Astrocyte (in vitro differentiated cells and primary cell): ENCODE measurements around the gene CPA1.

Experiments used
- CTCF ChIP-seq: IDR thresholded peaks from 2 replicates; pipeline ENCODE4 v1.5.1; 2011; ENCODE audit warnings: low read depth, mild to moderate bottlenecking, inconsistent platforms, low read length, moderate library complexity; ENCODE audit not compliant: insufficient read depth
- EZH2 ChIP-seq: IDR thresholded peaks from 2 replicates; pipeline ENCODE4 v1.6.1; 2012; ENCODE audit warnings: mild to moderate bottlenecking, low read length, inconsistent platforms; ENCODE audit not compliant: insufficient read depth

DNA sequence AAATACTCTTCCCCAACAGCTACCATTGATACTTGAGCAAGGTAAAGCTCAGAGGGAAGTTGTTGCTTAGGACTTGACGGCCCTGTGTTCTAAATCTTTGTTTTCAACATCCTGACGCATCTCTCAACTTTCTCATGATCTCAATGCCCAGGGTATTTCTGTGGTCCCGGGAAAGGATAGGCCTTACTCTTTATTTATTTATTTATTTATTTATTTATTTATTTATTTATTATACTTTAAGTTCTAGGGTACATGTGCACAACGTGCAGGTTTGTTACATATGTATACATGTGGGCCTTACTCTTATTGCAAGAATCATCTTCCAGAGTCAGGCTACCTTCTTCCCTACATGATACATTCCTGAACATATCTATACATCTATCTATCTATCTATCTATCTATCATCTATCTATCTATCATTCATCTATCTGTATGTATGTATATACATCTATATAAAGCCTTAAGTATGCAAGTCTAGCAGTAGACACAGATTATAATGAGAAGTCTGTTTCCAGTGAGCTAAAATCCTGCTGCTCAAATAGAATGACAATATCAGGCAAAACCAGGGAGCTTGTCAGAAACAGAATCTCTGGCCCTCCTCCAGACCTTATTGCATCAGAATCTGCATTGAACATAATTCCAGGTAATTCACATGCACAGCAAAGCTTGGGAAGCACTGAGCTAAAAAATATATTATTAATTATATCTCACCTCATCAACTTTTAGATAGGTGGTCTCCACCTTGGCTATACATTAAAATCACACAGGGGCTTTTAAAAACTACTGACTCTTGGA, 47.8 kb upstream of the CPA1 start:
- TF ChIP-seq EZH2: no peak
- TF ChIP-seq CTCF: no peak
